GM13977 (cell line): ENCODE results near the gene SNAP47.
A peak's percentile ranks its signal among the peaks of the same experiment; 100 is the strongest.

Source experiments
- DNase-seq: peaks from one replicate; pipeline ENCODE4 v3.0.0; 2012; ENCODE audit warnings: low spot score
- in situ Hi-C: fragments of 300-500 bp; cut with MboI; formaldehyde crosslinking; loops from one replicate; pipeline ENCODE4 v1.12.0; 2022; ENCODE audit warnings: low sequenced_read_pairs, low pct_unique_long_range_greater_than_20kb, mixed read lengths, inconsistent platforms; ENCODE audit not compliant: unreplicated experiment
- TF ChIP-seq, protein P1 (sequence below): IDR thresholded peaks from 2 replicates; pipeline ENCODE4 v1.5.1; 2012; ENCODE audit warnings: mild to moderate bottlenecking, control low read depth; ENCODE audit not compliant: insufficient read depth; ENCODE audit errors: extremely low read depth, missing control alignments

Gene SNAP47

DNA sequence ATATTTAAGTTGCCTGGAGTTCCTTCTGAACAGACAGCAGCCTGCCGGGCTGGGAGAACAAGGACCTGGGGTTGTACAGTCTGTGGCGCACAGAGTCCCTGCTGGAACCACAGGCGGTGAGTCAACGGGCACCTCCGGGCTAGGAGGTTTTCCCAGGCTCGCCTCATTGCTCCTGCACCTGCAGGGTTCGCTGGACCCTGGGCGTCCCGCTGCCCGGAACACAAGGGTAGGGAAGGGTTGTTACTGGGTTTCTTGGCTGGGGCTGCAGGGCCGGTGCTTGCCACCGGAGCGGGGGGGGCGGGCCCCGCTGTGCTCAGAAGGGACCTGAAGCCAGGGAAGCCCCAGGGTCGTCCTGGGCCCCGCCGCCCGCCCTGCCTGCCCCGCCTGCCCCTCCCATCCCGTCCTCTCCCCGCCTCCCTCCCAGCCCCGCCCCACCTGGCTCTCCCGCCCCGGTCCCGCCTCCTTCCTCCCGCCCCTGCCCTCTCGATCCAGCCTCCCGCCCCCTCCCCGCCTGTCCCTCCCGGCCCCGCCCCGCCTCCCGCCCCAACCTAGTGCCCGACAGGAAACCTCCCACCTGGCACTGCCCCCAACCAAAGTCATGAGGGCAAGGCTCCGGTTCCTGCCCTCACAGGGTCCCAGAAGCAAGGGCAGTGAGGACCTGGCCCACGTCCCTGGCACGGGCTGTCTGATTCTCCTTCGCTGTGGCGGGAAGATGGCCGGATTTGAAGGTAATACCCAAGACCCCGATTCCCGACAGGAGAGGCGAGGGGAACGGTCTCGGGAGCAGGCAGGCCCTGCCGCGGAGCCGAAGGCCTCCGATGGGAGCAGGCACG is 7.0 kb upstream of the SNAP47 start:
- in situ Hi-C loops, result no loop called here
- TF ChIP-seq, protein P1, sequence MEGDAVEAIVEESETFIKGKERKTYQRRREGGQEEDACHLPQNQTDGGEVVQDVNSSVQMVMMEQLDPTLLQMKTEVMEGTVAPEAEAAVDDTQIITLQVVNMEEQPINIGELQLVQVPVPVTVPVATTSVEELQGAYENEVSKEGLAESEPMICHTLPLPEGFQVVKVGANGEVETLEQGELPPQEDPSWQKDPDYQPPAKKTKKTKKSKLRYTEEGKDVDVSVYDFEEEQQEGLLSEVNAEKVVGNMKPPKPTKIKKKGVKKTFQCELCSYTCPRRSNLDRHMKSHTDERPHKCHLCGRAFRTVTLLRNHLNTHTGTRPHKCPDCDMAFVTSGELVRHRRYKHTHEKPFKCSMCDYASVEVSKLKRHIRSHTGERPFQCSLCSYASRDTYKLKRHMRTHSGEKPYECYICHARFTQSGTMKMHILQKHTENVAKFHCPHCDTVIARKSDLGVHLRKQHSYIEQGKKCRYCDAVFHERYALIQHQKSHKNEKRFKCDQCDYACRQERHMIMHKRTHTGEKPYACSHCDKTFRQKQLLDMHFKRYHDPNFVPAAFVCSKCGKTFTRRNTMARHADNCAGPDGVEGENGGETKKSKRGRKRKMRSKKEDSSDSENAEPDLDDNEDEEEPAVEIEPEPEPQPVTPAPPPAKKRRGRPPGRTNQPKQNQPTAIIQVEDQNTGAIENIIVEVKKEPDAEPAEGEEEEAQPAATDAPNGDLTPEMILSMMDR, result no peak
- peak; percentile 90 for DNase-seq

DNA sequence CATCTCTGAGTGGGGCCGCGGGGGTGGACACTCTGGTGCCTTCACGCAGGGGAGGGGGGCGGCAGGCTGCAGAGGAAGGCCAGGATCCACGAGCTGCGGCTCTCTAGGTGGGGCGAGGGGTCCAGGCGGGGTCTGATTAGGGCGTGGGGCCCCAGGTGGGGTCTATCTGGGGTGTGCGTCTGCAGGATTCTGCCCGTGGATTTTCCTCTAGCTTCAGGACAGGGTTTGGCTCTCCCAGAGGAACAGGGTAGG is 6.4 kb upstream of the SNAP47 start:
- TF ChIP-seq, protein P1, result no peak
- no peak for DNase-seq
- in situ Hi-C loops, result no loop called here

DNA sequence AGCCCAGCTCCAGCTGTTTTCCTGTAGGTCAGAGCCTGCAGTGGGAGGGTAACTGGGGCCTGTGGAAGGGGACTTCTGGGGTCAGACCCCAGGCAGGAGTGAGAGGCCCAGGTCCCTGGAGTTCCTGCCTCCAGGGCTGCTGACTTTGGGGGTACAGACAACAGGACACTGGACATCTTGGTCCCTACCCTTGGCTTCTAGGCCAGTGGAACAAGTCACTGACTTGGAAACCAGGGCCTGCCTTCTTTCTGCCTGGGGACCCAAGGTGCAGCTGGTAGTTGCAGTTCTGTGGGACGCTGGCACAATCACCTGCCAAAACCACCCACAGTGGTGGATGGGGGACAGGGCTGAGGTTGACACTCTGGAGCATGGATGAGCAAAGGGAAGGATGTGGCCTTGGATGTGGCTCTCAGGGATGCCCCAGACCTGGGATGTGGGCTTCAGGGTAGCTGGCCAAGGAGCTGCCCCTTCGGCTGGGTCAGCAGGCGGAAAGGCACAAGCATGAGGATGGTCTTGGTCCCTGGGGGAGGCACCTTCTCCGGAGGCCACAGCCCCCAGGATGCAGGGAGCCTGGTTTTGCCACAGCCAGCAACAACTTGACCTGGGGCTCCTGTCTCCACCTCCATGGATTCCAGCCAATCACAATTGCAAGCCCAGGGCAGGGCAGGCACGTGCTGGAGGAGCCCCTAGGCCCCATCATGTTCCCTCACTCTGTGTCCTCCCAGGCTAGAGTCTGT is 5.9 kb upstream of the SNAP47 start:
- DNase-seq, result no peak
- in situ Hi-C loops, result no loop called here

DNA sequence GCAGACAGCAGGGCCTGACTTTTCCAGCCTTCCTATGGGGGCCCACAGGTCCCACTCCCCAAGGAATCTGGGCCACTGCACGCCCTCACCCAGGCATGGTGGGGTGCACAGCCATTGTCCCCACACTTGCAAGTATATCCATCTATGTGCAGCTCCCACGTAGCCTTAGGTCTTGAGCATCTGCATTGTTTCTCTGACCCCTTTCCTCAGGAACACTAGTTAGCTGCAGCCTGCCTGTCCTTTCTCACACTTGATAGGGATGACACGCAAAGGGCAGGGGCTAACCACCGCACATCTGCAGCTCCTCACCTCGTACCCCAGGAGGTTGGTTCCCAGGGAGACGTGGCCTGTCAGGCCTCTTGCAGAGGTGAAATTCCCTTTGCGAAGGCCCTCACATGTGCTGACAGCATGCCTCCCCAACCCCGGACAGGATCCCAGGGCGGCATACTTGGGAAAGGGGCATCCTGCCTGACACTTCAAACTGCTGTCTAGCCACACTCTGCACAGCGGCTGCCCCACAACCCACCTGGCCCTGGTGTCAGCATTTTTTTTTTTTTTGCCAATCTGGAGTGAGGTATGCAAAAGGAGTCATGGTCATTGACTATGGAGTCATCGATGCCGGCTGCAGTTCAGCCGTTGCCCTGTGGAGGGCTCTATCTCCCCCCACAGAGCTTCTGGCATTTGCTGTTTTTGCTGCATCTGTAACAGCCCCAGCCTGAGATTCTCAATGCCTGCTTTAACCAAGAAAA is 5.2 kb upstream of the SNAP47 start:
- peak; percentile 76 for DNase-seq

More for the DNA sequence above, 5.9 kb upstream of the SNAP47 start:
- TF ChIP-seq, protein P1, result no peak

DNA sequence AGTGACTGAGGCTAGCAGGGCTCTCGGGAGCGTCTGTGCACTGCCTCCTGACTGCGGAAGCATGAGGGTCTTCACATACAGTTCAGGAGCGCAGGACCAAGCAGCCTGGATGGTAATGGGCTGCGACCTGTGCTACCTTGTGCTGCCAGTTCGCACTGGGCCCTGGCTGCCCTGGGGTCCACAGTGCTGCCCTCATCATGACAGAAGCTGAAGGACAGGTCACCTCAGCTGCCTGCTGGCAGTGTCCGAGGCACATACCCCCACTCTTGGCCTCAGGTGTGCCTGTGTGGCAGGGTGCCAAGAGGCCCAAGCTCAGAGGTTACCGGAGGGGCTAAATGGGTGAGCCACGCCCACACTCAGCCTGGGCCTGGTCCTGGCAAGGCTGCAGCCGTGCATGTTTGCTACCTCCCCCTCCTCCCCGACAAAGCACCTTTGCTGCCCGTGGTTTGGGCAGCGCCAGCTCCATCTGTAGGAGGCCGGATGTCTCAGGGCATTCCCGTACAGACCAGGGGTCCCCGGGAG is 4.5 kb upstream of the SNAP47 start:
- no peak for DNase-seq
- TF ChIP-seq, protein P1, result no peak
- in situ Hi-C loops, result no loop called here

More for the DNA sequence above, 5.2 kb upstream of the SNAP47 start:
- TF ChIP-seq, protein P1, result peak; percentile 67
- in situ Hi-C loops, result no loop called here

DNA sequence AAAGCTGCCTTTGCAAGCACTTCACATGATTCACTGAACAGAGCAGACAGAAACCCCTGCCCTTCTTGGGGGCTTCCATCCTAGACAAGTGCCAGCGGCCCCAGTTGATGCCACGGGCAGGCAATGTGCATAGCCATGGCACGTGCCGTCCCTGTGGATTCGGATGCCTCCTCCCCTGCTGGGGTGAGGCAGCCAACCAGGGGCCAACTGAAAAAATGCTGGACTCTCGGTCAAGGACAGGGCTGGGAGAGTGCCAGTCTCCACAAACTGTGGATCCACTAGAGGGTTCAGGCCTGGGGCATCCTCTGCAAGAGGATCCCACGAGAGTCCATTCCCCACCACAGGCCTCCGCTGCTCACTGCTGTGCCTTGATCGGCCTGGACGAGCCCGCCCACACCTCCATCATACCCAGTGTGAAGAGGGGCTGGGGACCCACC is 4.0 kb upstream of the SNAP47 start:
- in situ Hi-C loops, result no loop called here
- TF ChIP-seq, protein P1, result no peak
- no peak for DNase-seq
